Measurements from ENCODE around the gene POLE4.

Gene POLE4, protein sequence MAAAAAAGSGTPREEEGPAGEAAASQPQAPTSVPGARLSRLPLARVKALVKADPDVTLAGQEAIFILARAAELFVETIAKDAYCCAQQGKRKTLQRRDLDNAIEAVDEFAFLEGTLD

DNA sequence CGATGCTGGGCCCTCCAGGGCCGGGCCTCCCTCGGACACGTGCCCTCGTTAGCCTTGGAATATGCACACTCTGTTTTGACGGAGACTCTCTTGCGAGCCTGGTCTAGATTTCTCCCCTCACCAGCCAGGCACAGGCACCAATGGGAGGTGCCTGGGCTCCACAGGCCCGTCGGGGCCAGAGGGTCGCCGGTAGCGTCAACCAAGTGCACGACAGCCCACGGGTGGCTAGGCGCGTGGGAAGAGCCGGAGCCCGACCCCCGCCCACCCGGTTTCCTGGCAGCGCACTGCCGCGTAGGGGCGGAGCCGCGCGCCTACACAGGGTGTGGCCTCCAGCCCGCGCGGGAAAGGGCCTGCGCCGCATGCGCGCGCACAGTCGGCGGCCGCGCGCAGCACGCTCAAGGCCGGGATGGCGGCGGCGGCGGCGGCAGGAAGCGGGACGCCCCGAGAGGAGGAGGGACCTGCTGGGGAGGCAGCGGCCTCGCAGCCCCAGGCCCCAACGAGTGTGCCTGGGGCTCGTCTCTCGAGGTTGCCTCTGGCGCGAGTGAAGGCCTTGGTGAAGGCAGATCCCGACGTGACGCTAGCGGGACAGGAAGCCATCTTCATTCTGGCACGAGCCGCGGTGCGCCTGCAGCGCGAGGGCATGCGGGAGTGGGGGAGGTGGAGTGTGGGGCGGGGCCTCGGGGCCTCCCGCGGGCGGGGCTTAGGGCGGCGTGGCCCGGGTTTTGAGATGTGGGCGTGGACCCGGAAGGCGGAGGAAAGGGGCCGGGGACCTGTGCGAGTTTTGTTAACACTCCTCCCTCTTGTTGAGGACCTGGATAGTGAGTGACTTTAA lies at the start of gene POLE4:
POLE4 (plus strand) TSS at position 370 of the 832 bp plus-strand sequence; CDS start at position 407, 37 bp downstream.
- peak; percentile 92 for DNase-seq

DNA sequence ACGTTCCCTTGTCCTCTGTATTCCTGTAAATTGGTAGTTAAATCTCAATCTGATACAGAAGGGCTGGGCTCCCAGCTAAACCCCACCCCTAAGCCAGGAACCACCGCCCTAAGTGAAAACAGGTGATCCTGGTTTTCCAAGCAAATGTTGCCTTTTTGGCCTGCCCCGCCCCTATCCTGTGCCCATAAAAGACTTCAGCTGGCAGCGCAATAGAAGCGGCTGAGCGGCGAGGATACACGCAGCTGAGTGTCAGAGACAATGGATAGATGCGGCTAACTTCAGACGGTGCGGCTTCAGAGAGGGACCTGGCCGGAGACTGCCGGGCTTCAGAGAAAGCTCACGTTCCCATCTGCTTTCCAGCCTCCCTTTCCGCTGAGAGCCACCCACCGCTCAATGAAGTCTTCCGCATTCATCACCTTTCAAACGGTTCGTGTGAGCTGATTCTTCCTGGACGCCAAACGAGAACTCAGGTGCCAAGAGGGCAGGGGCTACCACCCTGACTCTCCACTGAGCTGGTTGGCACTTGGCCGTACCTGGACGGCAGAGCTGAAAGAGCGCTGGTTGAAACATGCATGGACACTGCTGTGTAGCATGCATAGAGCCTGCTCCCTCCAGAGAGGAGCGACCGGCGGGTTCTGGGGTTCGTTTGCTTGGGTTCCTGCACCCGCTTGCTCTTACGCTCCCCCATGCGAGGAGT lies 49.5 kb upstream of the POLE4 start:
- no peak for DNase-seq

- no peak for DNase-seq
Measured at GRCh38 chr2:74910245-74910644, 48.2 kb upstream of the POLE4 start.

DNA sequence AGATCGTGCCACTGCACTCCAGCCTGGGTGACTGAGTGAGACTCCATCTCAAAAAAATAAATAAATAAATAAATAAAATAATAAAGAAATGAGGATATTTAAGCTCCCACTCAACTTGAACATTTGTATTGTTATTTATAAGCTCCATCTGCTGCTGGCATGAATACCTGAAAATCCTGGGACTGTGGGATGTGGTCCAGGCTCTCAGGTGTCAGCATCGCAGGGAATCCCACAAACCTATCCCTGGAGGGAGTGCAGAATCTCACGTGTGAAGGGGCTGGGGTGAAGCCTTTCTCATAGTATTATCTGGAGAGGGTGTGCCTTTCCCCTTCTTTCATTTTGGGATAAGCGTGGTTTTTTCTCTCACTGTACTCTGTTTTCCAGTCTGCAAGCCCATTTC lies 47.4 kb upstream of the POLE4 start:
- no peak for DNase-seq

GRCh38 chr2:74915743-74916142 lies 42.7 kb upstream of the POLE4 start:
- DNase-seq, result no peak

- DNase-seq, result no peak
Measured at GRCh38 chr2:74916394-74916793, 42.0 kb upstream of the POLE4 start.

DNA sequence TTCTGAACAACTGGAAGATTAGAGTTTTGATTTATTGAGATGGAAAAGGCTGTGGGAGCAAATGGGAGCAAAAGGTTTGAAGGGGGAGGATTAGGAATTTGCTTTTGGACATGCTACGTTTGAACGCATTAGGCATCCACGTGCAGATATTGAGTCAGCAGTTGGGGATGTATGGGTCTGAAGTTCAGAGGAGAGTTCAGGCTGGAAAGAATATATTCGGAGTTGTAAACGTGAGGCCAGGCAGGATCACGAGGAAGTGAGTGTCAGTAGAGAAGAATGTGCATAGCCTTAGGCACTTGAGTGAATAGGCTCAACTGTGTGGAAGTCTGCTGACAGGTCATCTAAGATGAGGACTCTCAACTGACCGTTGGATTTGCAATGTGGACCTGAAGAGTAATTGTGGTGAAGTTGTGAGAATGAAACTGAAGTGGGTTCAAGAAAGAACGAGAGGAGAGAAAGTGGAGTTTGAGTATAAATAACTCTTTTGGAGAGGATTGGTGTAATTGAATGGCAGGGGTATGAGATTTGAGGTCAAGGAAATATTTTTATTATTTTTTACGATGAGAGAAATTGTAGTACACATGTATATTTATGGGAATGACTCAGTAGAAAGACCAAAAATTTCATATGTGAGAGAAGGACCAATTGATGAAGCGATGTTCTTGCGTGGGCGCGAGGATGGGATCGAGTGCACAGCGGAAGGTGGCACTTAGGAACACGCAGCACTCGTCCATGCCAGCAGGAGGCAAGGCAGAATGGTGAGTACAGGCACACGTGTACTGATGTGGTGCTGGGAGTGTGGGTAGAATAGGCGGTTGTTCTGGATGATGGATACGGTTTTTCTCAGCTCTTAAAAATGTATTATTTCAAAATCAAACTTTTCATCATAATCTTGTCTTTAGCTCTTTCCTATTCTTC lies 40.5 kb upstream of the POLE4 start:
- DNase-seq, result no peak

- peak; percentile 63 for DNase-seq
Measured at GRCh38 chr2:74919827-74920226, 38.6 kb upstream of the POLE4 start.

- DNase-seq, result no peak
Measured at GRCh38 chr2:74921236-74921736, 37.2 kb upstream of the POLE4 start.

DNA sequence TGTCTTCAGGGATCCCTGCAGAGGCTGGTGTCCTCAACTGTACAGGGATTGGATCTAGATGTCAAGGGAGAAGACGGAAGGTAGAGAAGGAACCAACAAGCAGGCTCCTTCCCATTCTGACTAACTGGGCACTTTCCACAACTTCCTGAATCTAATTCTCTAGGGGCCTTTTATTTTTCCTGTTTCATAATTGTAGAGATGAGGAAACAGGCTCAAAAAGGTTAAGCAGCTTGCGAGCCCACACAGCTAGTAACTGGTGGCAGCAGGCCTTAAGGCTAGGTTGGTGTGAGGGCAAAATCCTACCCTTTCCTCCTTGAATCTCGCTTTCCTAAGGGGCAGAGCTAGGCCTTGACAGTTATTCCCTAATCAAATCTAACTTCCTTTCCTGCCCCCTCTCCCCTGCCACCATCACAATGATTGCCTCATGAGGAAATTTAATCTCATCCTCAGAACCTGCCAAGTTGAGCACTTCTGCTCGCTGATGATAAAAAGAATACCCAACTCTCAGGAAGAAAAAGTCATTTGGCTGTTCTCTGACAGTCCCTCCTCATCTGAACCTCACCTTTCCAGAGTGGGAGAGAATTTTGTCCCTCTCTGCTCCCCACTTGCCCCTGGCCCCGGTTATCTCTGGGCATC lies 35.7 kb upstream of the POLE4 start:
- no peak for DNase-seq

DNA sequence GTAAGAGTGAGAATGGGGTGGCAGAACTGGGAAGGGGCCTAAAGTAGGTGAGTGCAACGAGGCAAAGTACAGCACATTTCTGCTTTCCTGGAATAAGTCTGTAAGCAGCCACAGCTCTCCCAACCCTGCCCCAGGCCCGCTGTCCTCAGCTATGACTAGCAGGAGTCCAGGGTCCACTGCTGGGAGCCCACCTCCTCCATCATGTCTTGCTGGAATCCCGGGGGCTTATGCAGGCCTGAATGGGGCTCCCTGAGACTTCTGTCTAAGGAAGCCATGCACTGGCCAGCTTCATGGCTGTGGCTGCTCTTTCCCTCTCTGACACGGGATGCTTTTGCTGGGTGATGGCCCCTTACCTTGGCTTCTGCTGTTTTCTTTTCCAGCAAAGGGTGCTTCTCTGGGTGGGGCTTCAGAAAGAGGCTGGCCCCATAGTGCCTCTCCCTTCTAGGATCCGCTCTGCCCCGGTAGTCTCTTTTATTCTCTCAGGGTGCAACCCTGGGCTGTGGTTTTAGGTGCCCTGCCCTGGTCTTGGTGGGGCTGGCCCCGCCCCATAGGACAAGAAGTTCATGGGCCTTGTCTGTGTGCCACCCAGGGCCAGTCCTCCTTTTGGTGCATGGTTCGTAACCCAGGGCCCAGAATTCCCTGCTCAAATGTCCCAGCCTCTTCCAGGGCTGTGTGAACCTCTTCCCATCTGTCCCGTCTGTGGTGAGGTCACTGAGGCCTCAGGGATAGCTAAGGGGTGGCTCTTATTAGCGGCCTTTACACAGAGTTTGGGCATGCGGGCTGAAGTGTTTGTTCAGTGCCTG lies 33.8 kb upstream of the POLE4 start:
- DNase-seq, result no peak

DNA sequence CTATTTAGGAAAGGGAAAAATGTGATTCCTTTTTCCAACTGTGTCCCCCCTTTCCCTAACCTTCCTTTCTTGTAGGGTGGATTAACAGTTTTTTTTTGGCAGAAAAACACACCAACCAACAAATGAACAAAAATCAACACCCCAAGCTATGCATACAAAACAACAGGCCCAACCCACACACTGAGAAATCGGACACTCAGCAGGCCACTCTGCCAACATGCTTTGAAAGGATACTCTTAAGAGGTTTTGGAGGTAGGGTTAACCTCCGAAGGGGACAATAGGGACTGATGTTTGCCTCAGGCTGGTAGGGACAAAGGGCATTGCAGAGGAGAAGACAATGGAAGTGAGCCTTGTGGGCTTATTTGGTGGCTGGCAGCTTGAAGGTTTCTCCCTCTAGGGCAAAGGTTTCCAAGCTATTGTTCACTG lies 33.1 kb upstream of the POLE4 start:
- DNase-seq, result no peak

GRCh38 chr2:74927621-74928020 lies 30.8 kb upstream of the POLE4 start:
- no peak for DNase-seq

- DNase-seq, result no peak
Measured at GRCh38 chr2:74930811-74931486, 27.5 kb upstream of the POLE4 start.

DNA sequence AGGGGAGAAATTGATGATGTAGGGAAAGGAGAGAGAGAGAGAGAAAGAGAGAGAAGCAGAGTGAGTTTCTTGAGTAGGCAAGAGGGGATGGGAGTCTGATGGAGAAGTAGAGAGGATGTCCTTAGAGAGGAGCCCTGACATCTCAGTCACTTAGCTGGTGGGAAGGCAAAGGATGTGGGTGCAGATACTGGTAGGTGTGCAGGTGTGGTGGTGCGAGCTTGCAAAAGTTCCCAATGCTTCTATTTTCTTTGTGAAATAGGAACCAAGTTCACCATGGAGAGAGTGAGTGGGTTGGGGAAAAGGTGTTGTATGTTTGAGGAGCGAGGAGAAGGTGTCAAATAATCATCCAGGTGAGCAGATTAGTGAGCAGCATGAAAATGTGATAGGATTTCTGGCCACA lies 26.5 kb upstream of the POLE4 start:
- DNase-seq, result no peak

- DNase-seq, result no peak
Measured at GRCh38 chr2:74935975-74936391, 22.5 kb upstream of the POLE4 start.

GRCh38 chr2:74937221-74937880 lies 21.1 kb upstream of the POLE4 start:
- DNase-seq, result no peak

DNA sequence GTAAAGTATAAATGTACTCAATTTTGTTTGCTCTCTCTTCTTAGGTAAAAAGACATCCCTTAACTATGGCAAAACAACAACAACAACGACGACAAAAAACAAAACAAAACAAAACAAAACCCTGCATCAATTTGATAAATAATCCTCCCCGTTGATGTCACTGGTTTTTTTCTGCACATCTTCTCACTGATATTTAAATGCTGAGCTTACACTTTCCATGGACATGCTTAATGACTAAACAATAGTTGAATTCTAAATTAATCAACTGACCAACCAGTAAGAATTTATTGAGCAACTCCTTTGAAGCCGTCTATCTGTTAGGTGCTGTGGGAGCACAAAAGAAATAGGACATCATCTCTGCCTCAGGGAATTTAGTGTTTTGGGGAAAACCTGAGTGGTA lies 20.2 kb upstream of the POLE4 start:
- DNase-seq, result no peak

GRCh38 chr2:74939919-74940812 lies 18.3 kb upstream of the POLE4 start:
- DNase-seq, result no peak
